Gastrocnemius medialis (tissue), 4 donors: ENCODE results near the gene TLL2.

Source experiments
- CTCF ChIP-seq, 5 experiments: fragments of 450-650 bp in 3 of 5; fragments of 200-600 bp in 2 of 5; sonication (generic) in 2 of 5; IDR thresholded peaks in 4 of 5; conservative IDR thresholded peaks in 1 of 5; 1 replicate in 4 of 5; 2 replicates in 1 of 5; pipeline ENCODE4 v1.5.1; 2016 to 2019; ENCODE audit warnings: antibody characterized with exemption in 5 of 5, mild to moderate bottlenecking in 3 of 5, moderate library complexity in 3 of 5
- POLR2A ChIP-seq, 2 donors: fragments of 450-650 bp; IDR thresholded peaks; one replicate each; pipeline ENCODE4 v1.6.1; 2017; ENCODE audit warnings: antibody characterized with exemption in 2 of 2, mild to moderate bottlenecking in 2 of 2, moderate library complexity in 2 of 2

GRCh38 chr10:96478355-96478754 lies 35.4 kb downstream of the TLL2 start:
- TF ChIP-seq CTCF (IDR thresholded peaks at IDR 0.05 in 4 of 5, conservative IDR thresholded peaks at IDR 0.05 in 1 of 5) (no peak), POLR2A (IDR thresholded peaks at IDR 0.05) (no peak)
